Neutrophil (primary cell): Measurements from ENCODE around the gene ALPI.
"Not testable (repeated sequence)": the region's sequence is repeated elsewhere in the genome, so short reads cannot be mapped to it uniquely, and the experiment has no call there.

ENCODE experiments used
- H3K27ac ChIP-seq: fragments of 200-600 bp; sonication (generic); 2 replicates; pipeline ENCODE4 v1.5.1; 2016; ENCODE audit warnings: mild to moderate bottlenecking, moderate library complexity
- H3K27me3 ChIP-seq: fragments of 200-600 bp; sonication (generic); 2 replicates; pipeline ENCODE4 v1.6.0; 2016; ENCODE audit warnings: mild to moderate bottlenecking
- H3K36me3 ChIP-seq: fragments of 200-600 bp; sonication (generic); 2 replicates; pipeline ENCODE4 v1.5.1; 2017
- H3K4me1 ChIP-seq, 2 experiments: fragments of 200-600 bp in 1 of 2; sonication (generic) in 1 of 2; 1 replicate in 1 of 2; 2 replicates in 1 of 2; pipeline versions ENCODE4 v1.5.1 to v1.6.1; 2013 to 2016; ENCODE audit warnings: low read depth in 1 of 2, low read length in 1 of 2, mild to moderate bottlenecking in 1 of 2, moderate library complexity in 1 of 2; ENCODE audit not compliant: control insufficient read depth in 1 of 2, insufficient read depth in 1 of 2
- H3K4me3 ChIP-seq, 2 experiments: fragments of 200-600 bp in 1 of 2; sonication (generic) in 1 of 2; 1 replicate in 1 of 2; 2 replicates in 1 of 2; pipeline ENCODE4 v1.5.1; 2013 to 2016; ENCODE audit warnings: low read depth in 1 of 2, low read length in 1 of 2, mild to moderate bottlenecking in 1 of 2, moderate library complexity in 1 of 2
- H3K9me3 ChIP-seq: fragments of 200-600 bp; sonication (generic); 2 replicates; pipeline ENCODE4 v1.5.1; 2016
- CTCF ChIP-seq: fragments of 200-600 bp; sonication (generic); IDR thresholded peaks from 2 replicates; pipeline ENCODE4 v1.5.1; 2016; ENCODE audit warnings: antibody characterized with exemption

Gene ALPI

GRCh38 chr2:232432598-232433184 is 23.3 kb upstream of the ALPI start:
- Histone ChIP-seq H3K4me1 (no peaks in the 10 kb centered on the region), H3K27ac (no peak overlapping the region), H3K9me3 (no peaks in the 10 kb centered on the region), H3K27me3 (peaks cover 4% of the 10 kb centered on the region), H3K4me3 (no peak overlapping the region), H3K36me3 (no peaks in the 10 kb centered on the region)
- no peak for TF ChIP-seq CTCF

GRCh38 chr2:232433622-232434021 is 22.3 kb upstream of the ALPI start:
- not testable (repeated sequence) for H3K27me3 ChIP-seq, H3K4me3 ChIP-seq, H3K27ac ChIP-seq

GRCh38 chr2:232434091-232434490 is 21.9 kb upstream of the ALPI start:
- Histone ChIP-seq H3K36me3 (no peaks in the 10 kb centered on the region), H3K27me3 (no peaks in the 10 kb centered on the region), H3K4me1 (no peaks in the 10 kb centered on the region), H3K4me3 (no peak overlapping the region), H3K9me3 (no peaks in the 10 kb centered on the region), H3K27ac (no peak overlapping the region)
- TF ChIP-seq CTCF = no peak

More at GRCh38 chr2:232433622-232434021, 22.3 kb upstream of the ALPI start:
- not testable (repeated sequence) for H3K4me1 ChIP-seq, H3K9me3 ChIP-seq, H3K36me3 ChIP-seq

- Histone ChIP-seq H3K4me3 (no peak overlapping the region), H3K9me3 (no peaks in the 10 kb centered on the region), H3K36me3 (no peaks in the 10 kb centered on the region), H3K27ac (no peak overlapping the region), H3K27me3 (no peaks in the 10 kb centered on the region), H3K4me1 (no peaks in the 10 kb centered on the region)
- TF ChIP-seq CTCF = no peak
These were observed 21.2 kb upstream of the ALPI start for GRCh38 chr2:232434563-232435374.

GRCh38 chr2:232435375-232435648 is 20.6 kb upstream of the ALPI start:
- Histone ChIP-seq H3K27ac (no peak overlapping the region), H3K9me3 (no peaks in the 10 kb centered on the region), H3K27me3 (peaks cover under 1% of the 10 kb centered on the region), H3K4me1 (no peaks in the 10 kb centered on the region), H3K4me3 (no peak overlapping the region), H3K36me3 (no peaks in the 10 kb centered on the region)
- TF ChIP-seq CTCF = no peak

GRCh38 chr2:232435805-232436204 is 20.1 kb upstream of the ALPI start:
- Histone ChIP-seq H3K36me3 (no peaks in the 10 kb centered on the region), H3K9me3 (no peaks in the 10 kb centered on the region), H3K27ac (no peak overlapping the region), H3K4me3 (no peak overlapping the region), H3K27me3 (peaks cover 4% of the 10 kb centered on the region), H3K4me1 (no peaks in the 10 kb centered on the region)
- no peak for TF ChIP-seq CTCF
